ENCODE measurements around the gene DEAF1.
"Not testable (repeated sequence)": the region's sequence is repeated elsewhere in the genome, so short reads cannot be mapped to it uniquely, and the experiment has no call there.

The DEAF1 gene

DNA sequence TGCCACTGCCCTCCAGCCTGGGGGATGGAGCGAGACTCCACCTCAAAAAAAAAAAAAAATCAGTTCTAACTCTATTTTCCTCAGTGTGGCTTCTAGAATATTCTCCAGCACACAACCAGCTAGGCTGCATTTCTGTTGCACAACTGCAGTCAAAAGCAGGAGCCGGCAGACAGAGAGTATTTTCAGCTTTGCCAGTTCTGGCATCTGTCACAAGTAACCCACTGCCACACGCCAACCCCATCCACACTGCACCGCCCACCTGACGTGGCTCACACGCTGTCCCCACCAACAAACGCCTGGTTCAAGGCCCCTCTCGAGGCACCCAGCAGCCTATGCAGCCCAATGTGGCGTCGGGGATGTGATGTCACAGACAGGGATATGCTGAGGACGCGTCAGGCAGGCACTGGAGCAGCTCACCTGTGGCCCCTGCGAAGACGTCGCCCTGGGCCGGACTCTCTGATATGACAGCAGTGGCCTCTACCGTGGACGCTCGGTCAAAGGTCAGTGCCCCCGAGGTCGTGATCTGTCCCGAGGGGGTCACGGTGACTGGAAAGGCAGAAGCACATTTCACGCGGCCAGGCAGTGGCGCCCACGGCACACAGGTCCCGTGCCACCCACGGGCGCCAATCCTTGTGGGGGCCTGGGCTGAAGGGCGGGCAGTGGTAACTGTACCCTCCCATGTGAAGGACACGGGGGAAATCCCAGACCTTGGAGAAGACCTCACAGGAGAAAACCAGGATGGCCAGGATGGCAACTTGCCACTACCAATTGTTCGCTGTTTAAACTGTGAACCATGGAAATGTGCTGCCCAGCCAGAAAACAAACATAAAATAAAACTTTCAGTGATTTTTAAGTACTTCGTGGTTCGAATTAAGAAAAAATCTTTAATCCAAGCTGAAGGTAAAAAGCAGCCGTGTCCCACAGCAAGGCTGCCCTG is 15.5 kb downstream of the DEAF1 start:
- no peak for DNase-seq (ENCODE audit: low read depth in 2 of 2)

DNA sequence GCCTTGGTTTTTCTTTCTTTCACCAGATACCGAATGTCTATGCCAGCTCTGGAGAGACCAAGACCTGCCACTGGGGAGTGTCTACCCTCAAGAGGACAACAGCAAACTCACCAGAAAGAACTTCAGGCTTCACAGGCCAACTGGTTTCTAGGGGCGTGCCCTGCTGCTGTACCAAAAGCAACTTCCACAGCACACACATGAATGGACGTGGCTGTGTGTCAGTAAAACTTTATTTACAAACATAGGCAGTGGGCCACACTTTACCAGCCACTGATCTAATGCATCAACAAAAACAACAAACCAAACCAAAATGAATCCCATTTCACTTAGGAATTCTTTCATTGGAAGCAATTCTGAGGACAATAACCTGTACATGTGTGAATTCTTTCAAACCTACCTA is 16.7 kb downstream of the DEAF1 start:
- no peak for DNase-seq (ENCODE audit: low read depth in 2 of 2)

DNA sequence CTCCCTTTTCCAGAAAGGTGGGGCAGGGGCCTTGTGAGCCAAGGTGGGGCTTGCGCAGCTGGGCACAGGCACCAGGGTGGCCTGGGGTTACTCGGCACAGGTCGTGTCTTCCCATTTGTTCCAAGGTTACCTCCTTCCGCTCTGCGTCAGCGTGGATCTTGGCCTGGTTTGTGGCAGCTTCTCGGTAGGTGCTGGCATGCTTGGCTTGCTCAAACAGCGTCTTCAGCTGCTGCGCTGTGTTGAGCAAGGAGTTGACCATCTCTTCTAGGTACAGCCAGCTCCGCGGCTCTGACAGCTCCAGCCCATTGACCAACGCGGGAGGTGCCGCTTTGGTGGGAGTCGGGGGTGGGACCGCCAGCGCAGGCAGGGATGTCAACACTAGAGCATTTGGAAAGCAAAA is 20.6 kb downstream of the DEAF1 start:
- no peak for DNase-seq (ENCODE audit: low read depth in 2 of 2)

DNA sequence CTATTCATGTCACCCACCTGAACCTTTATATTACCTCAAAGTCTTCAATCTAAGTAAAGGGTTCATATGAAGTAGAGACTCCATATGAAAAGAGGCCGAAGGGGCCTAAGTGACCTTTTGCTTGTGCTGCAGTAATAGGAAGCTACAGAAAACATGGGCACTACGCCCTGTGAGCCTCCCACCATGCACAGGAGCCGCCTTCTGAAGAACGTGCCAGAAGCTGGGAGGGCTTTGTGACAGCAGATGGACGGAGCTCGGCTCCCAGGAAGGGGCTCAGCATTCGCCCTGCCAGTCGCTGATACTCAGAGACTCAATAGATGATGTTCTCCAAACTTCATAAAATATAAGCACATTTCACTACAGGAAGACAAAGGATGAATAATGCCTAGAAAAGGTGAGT is 21.2 kb downstream of the DEAF1 start:
- DNase-seq (ENCODE audit: low read depth in 2 of 2) = no peak

DNA sequence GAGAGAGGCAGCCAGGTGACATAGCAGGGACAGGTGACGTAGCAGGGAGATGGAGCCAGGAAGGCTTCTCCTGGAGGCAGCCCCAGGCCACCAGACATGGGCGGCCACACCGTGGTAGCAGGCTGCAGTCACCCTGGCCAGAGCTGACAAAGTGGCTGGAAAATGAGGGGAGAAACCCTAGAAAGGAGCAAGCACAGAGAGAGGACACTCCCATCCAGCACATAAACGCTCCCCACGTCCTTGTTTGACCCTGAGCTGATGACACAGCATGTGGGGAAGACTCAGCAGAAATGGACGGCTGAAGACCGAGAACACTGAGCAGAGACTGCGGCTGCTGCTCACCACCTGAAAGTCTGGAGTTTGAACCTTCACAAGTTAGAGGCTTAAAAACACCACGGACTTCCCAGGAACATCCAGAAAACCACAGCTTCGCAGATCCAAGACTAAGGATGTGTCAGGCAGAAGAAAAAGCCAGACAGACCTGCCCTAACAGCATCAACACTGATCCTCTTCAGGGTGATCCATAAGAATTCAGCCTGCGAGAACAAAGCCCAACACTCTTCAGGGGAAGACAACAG is 29.2 kb downstream of the DEAF1 start:
- no peak for DNase-seq (ENCODE audit: low read depth in 2 of 2)

DNA sequence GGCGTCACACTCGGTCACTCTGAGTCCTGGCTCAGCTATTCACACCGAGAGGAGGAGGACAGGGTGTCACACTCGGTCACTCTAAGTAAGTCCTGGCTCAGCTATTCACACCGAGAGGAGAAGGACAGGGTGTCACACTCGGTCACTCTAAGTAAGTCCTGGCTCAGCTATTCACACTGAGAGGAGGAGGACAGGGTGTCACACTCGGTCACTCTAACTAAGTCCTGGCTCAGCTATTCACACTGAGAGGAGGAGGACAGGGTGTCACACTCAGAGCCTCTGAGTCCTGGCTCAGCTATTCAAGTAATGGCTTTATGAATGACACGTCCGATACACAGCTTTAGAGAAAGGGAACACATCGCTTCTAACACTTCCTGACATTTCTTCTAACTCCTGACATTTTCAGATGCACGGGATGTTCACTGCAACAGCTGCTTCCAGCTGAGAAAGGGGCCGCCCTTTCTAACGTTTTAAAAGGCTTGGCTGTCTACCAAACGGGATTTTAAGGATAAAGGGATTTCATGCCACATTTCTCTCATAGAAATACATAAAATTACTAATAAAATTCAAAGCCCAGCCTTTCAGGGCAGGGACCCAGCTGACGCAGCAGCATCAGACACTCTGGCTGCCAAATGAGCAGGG is 29.8 kb downstream of the DEAF1 start:
- DNase-seq (ENCODE audit: low read depth in 2 of 2) = no peak

DNA sequence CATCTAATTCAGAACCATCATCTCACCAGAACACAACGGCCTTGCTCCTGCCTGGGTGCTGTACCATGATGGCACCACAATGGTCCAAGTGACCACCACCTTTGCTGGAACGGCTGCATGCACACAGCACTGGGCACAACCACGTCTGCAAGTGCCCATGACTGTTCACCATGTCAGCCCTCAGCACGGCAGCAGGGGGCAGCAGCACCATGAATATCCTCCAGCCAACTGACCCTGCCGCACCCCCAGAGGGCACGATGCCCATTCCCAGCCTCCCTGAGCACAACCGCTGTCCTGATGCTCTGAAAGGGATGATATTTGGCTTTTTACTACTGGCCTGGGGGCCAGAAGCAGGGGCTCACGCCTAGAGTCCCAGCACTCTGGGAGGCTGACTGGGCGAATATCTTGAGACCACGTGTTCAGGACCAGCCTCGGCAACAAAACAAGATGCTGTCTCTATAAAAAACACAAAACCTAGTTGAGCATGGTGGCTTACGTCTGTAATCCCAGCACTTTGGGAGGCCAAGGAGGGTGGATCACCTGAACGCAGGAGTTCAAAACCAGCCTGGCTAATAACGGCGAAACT is 32.2 kb downstream of the DEAF1 start:
- DNase-seq (ENCODE audit: low read depth in 2 of 2) = peak in 1 of 2 donors; percentile 14

DNA sequence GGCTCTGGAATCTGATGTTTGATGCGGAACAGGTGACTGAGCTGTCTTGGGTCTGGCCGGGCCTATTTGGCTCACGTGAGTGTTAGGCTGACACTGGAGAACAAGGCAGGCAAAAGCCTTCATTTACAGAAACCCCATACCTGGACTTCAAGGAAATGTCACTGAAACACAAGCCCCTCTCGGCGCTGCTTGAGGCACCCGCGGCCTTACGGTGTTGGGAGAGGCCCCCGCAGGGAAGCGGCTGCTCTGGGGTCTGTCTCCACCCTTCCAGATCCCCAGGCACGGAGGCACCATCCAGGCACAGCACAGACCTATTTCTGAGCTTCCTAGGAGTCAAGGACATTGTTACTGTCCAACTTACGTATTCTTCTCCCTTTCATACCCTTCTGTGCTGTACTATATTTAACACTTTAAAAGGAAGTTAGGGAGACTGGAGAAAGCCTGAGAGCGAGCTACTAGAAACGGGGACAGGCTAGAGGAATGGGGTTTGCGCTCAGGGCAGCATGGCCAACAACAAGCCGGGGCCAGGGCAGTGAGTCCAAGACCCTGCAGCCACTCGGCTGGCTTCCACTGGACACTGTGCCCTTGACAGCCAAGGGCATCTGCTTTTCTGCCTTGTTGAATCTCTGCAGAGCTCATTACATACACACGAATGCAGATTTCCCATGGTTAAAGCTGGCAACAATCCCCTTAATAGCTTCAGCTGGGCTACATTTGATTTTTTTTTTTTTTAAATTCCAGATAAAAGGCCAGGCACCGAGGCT is 34.2 kb downstream of the DEAF1 start:
- no peak for DNase-seq (ENCODE audit: low read depth in 2 of 2)

DNA sequence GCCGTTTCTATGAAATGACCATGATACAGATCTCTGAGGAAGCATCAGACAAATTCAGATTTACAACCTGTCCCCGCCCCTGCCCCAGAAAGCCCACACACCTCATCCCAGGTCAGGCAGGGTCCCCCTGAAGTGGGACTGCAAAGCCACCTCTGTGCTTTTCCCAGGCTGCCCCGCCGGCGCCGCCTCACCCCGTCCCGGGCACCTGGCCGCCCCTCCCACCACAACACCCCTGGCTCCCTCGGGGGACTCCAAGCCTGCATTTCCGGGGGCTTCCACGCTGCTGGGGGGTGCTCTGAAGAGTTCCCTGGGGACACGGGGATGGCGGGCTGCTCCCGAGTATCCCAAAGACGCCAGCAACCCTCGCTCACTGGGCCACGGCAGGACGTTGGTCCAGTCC is 34.7 kb downstream of the DEAF1 start:
- no peak for DNase-seq (ENCODE audit: low read depth in 2 of 2)

DNA sequence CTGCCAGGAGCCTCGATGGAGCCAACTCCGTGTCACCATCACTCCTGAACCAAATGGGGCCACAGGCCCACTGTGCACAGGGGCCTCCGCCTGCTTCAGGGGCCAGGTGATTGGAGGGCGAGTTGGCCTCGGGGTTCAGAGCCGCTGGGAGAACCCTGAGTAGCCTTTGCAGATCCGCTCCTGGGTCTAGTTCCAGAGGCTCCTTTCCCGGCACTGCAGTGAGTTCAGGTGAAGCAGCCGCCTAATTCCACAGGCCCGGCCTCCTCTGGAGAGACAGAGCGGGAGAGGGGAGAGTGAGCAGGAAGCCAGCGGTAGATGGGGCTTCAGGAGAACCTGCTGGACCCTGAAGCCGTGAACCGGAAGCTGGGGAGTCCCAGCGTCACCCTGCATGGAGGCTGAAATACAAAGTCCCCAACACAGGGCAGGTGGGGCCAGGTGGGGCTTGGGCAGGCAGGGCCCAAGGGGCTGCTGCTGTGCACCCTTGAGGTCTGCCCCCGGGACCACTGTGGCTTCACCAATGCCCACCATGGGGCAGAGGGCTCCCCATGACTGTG is 35.4 kb downstream of the DEAF1 start:
- no peak for DNase-seq (ENCODE audit: low read depth in 2 of 2)

DNA sequence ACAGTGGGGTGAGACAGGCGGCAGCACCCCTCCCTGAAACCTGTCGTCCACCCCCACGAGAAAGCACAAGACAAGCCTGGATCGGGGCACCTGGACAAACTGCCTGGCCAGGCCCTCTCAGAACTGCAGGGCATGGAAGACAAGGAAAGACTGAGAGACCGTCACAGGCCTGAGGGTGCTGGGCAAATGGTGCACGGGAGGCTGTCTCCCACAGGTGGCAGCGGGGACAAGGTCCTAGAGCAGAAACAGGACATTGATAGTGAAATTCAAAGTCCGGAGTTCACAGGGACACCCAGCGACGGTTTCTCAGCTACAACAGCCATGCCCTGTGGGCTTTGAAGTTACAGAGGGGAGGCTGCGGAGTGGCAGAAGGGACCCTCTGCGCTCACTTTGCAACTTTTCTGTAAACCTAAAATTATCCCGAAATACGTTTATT is 37.3 kb downstream of the DEAF1 start:
- no peak for DNase-seq (ENCODE audit: low read depth in 2 of 2)

DNA sequence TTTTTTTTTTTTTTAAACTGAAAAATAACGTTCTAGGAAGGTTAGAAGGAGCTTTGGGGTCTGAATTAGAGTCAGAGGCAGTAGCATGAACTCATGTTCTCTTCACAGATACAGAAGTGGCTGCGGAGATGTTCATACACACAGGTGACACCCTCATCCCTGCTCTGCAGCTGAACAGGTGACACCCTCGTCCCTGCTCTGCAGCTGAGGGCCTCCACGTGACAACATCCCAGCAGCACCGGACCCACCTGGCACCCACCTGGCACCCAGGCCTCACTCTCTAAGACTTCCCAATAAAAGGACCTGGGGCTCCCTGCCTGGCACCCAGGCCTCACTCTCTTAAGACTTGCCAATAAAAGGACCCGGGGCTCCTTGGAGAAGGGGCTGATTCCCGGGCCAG is 38.2 kb downstream of the DEAF1 start:
- no peak for DNase-seq (ENCODE audit: low read depth in 2 of 2)

DNA sequence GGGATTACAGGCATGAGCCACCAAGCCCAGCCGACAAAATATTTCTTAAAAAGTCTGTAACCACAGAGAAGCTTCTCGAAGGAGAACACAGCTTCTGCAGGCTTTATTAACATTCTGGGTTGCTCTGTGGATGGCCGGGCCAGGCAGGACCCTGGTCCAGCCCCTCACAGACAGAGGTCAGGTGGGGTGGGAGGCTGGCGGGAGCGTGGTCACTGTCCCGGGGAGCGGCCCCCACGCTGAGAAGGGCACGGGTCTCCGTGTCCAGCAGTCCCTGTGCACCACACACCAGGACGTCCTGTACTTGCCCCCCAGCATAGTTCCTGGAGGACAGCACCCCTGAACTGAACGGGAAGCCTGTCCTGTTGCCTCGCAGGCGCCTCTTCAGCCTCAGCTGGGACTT is 38.6 kb downstream of the DEAF1 start:
- no peak for DNase-seq (ENCODE audit: low read depth in 2 of 2)

DNA sequence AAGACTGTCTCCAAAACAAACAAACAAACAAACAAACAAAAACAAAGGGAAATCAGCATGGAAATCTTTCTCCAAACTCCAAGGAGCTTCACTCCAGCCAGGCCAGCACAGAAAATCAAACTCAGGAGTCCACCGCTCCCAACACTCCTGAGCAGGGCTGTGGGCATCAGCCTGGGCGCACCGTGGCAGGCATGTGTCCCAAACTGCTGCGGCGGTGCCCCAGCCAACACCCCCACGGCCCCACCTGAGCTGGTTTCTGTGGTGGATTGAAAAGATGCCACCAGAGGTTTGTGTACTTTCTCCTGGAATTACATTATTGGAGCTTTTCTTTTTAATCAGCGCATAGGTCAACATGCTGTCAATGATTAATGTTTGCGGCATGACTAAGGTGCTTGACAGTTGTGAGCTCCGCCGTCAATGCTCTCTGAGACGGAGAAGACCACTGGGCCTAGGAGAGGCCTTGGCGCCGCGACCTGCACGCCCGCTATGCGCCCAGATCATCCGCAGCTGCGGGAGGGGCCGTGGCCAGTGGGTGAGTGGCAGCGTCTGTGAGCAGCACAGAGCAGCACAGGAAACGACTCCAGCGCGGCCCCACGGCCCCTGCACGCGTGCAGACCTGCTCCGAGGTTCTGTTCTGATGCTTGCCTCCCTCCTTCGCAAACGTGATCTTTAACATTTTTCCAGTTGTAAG is 39.8 kb downstream of the DEAF1 start:
- DNase-seq (ENCODE audit: low read depth in 2 of 2) = no peak

DNA sequence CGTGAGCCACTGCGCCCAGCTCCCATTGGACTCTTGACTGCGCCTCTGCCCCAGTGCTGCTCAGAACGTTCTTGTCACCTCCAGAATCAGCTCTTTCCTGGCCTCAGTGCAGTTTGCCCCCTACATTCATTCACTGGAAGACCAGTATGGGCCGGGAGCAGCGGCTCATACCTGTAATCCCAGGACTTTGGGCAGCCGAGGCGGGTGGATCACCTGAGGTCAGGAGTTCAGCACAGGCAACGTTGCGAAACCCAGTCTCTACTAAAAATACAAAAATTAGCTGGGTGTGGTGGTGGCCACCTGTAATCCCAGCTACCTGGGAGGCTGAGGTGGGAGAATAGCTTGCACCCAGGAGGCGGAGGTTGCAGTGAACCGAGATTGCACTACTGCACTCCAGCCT is 40.6 kb downstream of the DEAF1 start:
- DNase-seq (ENCODE audit: low read depth in 2 of 2) = not testable (repeated sequence)

DNA sequence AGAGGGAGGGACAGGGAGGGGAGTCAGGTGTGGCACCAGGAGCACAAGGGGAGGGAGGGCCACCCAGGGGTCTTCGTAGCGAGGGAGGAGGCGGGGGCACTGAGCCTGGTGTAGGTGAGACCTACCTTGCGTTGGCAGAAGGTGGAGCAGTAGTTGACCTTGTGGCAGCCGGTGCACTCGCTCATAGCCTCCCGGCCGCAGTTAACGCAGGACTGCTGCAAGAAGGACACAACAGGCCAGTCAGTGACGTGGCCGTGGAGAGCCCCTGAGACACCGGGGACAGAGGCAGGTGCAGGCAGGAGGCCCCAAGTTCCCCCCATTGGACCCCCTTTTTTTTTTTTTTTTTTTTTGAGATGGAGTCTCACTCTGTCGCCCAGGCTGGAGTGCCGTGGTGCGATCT is 41.2 kb downstream of the DEAF1 start:
- no peak for DNase-seq (ENCODE audit: low read depth in 2 of 2)

DNA sequence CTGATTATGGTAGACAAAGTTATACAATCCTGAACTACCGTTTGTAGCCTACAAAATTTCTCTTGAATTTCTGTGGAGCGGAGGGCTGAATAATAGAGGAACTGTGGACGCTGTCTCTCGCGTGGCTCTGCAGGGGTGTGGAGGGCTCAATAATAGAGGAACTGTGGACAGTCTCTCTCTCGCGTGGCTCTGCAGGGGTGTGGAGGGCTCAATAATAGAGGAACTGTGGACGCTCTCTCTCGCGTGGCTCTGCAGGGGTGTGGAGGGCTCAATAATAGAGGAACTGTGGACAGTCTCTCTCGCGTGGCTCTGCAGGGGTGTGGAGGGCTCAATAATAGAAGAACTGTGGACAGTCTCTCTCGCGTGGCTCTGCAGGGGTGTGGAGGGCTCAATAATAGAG is 41.9 kb downstream of the DEAF1 start:
- DNase-seq (ENCODE audit: low read depth in 2 of 2) = not testable (repeated sequence)

DNA sequence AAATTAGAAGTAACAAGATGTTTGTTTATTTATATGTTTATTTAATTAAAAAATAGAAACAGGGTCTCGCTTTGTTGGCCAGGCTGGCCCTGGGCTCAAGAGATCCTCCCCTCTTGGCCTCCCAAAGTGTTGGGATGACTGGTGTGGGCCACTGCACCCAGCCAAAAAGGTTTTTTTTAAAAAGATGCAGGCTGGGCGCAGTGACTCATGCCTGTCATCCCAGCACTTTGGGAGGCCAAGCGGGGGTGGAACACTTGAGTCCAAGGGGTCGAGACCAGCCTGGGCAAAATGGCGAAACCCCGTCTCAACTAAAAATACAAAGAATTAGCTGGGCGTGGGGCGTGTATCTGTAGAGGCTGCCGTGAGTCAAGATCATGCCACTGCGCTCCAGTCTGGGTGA is 44.5 kb downstream of the DEAF1 start:
- DNase-seq (ENCODE audit: low read depth in 2 of 2) = no peak

DNA sequence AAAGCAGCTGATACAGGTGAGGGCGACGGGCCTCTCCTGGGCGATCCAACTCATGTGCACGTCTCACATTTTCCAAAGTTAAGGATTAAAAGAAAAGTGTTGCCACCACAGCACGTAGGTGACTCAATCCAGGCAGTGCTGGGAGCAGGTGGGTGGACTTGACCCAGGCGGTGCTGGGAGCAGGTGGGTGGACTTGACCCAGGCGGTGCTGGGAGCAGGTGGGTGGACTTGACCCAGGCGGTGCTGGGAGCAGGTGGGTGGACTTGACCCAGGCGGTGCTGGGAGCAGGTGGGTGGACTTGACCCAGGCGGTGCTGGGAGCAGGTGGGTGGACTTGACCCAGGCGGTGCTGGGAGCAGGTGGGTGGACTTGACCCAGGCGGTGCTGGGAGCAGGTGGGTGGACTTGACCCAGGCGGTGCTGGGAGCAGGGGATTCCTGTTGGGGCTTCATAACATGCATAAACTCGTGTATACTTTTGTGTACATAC is 47.3 kb downstream of the DEAF1 start:
- DNase-seq (ENCODE audit: low read depth in 2 of 2) = not testable (repeated sequence)

DNA sequence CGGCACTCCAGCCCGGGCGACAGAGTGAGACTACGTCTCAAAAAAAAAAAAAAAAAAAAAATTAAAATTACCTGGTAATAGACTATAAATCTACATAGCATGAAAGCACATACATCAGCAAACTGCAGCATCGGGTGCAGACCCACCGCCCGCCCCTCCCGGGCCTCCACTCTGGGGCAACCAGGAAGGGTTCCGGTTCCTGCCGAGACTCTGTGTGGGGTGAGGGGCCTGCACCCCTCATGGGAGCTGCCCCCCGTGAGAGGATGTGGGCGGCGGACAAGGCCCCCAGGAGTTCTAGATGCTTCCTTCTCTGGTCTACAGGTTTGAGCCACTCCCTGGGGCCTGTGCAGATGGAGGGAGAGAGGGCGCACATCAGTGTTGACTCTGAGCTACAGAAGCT is 48.8 kb downstream of the DEAF1 start:
- DNase-seq (ENCODE audit: low read depth in 2 of 2) = no peak

DNA sequence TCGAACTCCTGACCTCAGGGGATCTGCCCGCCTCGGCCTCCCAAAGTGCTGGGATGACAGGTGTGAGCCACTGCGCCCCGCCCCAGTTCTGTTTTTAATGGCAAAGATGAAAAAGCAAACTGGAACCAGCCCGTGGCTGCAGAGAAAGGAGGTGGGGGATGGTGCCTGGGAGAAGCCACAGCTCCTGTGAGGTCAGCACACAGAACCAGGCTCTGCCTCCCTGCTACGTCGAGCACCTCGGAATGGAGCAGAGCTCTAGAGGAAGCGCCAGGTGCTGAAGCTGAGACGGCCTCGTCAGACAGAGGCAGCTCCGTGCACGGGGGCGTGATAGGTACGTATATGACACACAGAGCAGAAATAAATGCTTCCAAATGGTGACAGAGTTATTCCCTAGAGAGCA is 49.5 kb downstream of the DEAF1 start:
- DNase-seq (ENCODE audit: low read depth in 2 of 2) = no peak

Data from stimulated activated CD4-positive, alpha-beta T cell treated with anti-CD3 and anti-CD28 coated beads, Interleukin-1b, Interleukin-23, amount 100 ng/mL, for 1 hour (primary cell).